DOHH2 (cell line): ENCODE measurements around the gene ALK.

ENCODE experiments used
- CTCF ChIP-seq: fragments of 200-600 bp; sonication (generic); IDR thresholded peaks from one replicate; pipeline ENCODE4 v1.5.1; 2014; ENCODE audit warnings: antibody characterized with exemption, mild to moderate bottlenecking, low read depth, low read length; ENCODE audit not compliant: poor library complexity, severe bottlenecking
- EZH2phosphoT487 ChIP-seq: fragments of 200-600 bp; sonication (generic); IDR thresholded peaks from 2 replicates; pipeline ENCODE4 v1.6.1; 2017; ENCODE audit warnings: borderline replicate concordance, mild to moderate bottlenecking, antibody characterized with exemption, low read length, moderate library complexity, mixed read lengths

- TF ChIP-seq CTCF (no peak), EZH2phosphoT487 (no peak)
These were observed 543.6 kb downstream of the ALK start for GRCh38 chr2:29377788-29378187.
